Breast epithelium (tissue), 4 donors: ENCODE data around the gene EIF5A2. TPM values are rescaled to one million over a fixed set of nuclear protein-coding genes. Genes with fewer than 3 reads are reported as not detected.

Experiments
- DNase-seq, 2 donors: peaks; one replicate each; pipeline ENCODE4 v3.0.0-alpha.2; 2019; ENCODE audit warnings: low spot score in 2 of 2
- H3K27ac ChIP-seq, 2 donors: fragments of 200-600 bp; sonication (generic) in 1 of 2; one replicate each; pipeline ENCODE4 v1.5.1; 2016 to 2019; ENCODE audit warnings: mild to moderate bottlenecking in 1 of 2
- H3K27me3 ChIP-seq, 2 donors: fragments of 200-600 bp; sonication (generic) in 1 of 2; one replicate each; pipeline versions ENCODE4 v1.5.1 to v1.6.0; 2017 to 2019; ENCODE audit warnings: control low read depth in 1 of 2, mild to moderate bottlenecking in 1 of 2
- H3K36me3 ChIP-seq: fragments of 200-600 bp; one replicate; pipeline ENCODE4 v1.5.1; 2019
- H3K4me1 ChIP-seq, 2 donors: fragments of 200-600 bp; sonication (generic); one replicate each; pipeline ENCODE4 v1.5.1; 2016 to 2019; ENCODE audit warnings: control low read depth in 1 of 2
- H3K4me3 ChIP-seq, 3 donors: fragments of 200-600 bp; sonication (generic); 1 replicate in 2 of 3; 2 replicates in 1 of 3; pipeline ENCODE4 v1.5.1; 2016 to 2019; ENCODE audit warnings: mild to moderate bottlenecking in 3 of 3, moderate library complexity in 2 of 3
- H3K9me3 ChIP-seq, 2 donors: fragments of 200-600 bp; sonication (generic) in 1 of 2; one replicate each; pipeline ENCODE4 v1.5.1; 2016 to 2019; ENCODE audit warnings: control low read depth in 1 of 2
- POLR2A ChIP-seq: fragments of 450-650 bp; IDR thresholded peaks from one replicate; pipeline ENCODE4 v1.6.1; 2016; ENCODE audit warnings: antibody characterized with exemption, mild to moderate bottlenecking, moderate library complexity
- POLR2AphosphoS5 ChIP-seq, 3 donors: sonication (generic); formaldehyde crosslinking; IDR thresholded peaks; one replicate each; pipeline ENCODE4 v1.6.1; 2017; ENCODE audit warnings: antibody characterized with exemption in 3 of 3
- intact Hi-C: fragments of 100-400 bp; cut with DNase I; formaldehyde crosslinking; loops from one replicate; pipeline ENCODE4 v1.15.1; 2023; ENCODE audit warnings: low total_unique reads
- total RNA-seq, 3 donors: library from RNA; depleted of rRNA; stranded (reverse); fragments of >200 nt; gene quantifications; one replicate each; pipeline ENCODE4 v1.1.0, GENCODE V29; 2016
- TF ChIP-seq, protein P1 (sequence below), 3 donors: fragments of 450-650 bp; IDR thresholded peaks; one replicate each; pipeline ENCODE4 v1.5.1; 2016 to 2017; ENCODE audit warnings: antibody characterized with exemption in 3 of 3, mild to moderate bottlenecking in 3 of 3, moderate library complexity in 3 of 3

EIF5A2 gene
- total RNA-seq, 3 donors from 2014 or later, result 4.7 to 7.4 (median 5.2) TPM

DNA sequence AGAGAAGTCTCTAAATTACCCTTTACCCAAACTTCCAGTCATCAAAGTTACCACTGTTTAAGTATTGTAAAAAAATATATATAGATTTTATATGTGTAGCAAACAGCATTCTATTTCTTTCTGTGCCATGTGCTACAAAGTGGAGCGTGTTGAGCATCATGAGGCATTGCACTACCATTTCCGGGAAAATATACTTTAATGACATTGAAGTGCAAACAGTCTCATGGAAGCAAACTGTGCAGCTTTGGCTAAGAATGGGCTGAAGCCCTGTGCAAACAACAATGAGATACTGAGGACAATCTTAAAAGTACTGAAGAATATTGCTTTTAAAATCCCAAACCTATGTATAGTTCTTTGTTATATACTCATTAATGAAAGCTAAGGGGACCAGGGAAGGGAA lies 31.9 kb downstream of the EIF5A2 start:
- H3K36me3 ChIP-seq, result no peaks in the 10 kb centered on the region
- no peak for TF ChIP-seq POLR2A
- TF ChIP-seq, protein P1, sequence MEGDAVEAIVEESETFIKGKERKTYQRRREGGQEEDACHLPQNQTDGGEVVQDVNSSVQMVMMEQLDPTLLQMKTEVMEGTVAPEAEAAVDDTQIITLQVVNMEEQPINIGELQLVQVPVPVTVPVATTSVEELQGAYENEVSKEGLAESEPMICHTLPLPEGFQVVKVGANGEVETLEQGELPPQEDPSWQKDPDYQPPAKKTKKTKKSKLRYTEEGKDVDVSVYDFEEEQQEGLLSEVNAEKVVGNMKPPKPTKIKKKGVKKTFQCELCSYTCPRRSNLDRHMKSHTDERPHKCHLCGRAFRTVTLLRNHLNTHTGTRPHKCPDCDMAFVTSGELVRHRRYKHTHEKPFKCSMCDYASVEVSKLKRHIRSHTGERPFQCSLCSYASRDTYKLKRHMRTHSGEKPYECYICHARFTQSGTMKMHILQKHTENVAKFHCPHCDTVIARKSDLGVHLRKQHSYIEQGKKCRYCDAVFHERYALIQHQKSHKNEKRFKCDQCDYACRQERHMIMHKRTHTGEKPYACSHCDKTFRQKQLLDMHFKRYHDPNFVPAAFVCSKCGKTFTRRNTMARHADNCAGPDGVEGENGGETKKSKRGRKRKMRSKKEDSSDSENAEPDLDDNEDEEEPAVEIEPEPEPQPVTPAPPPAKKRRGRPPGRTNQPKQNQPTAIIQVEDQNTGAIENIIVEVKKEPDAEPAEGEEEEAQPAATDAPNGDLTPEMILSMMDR (IDR thresholded peaks at IDR 0.05), result no peak
- no peak for TF ChIP-seq POLR2AphosphoS5 (IDR thresholded peaks at IDR 0.05)
- no peak overlapping the region for H3K27ac ChIP-seq
- intact Hi-C loops, result no loop called here
- no peaks in the 10 kb centered on the region for H3K4me1 ChIP-seq
- H3K4me3 ChIP-seq, result no peak overlapping the region
- H3K27me3 ChIP-seq, result no peaks in the 10 kb centered on the region
- DNase-seq, result no peak
- no peaks in the 10 kb centered on the region for H3K9me3 ChIP-seq

- Histone ChIP-seq H3K4me3 (peak within 1 kb of the TSS; percentile 62 to 86 (median 72)), H3K27ac (peak within 1 kb of the TSS; percentile 92 to 93), H3K4me1 (peaks cover 0 to 6% of the 10 kb centered on the region in 2 donors), H3K9me3 (no peaks in the 10 kb centered on the region), H3K27me3 (no peaks in the 10 kb centered on the region), H3K36me3 (peaks cover 5% of the 10 kb centered on the region)
- intact Hi-C loops, result no loop called here
- DNase-seq, result peak; percentile 89 to 94
- TF ChIP-seq POLR2AphosphoS5 (IDR thresholded peaks at IDR 0.05) (peak; percentile 98 to 100 (median 99)), POLR2A (peak; percentile 87)
- TF ChIP-seq, protein P1 (IDR thresholded peaks at IDR 0.05), result peak in 1 of 3 donors; percentile 8
Observed at GRCh38 chr3:170869645-170870593, 38.5 kb downstream of the EIF5A2 start, which contains the start of gene RPL22L1. TSS of gene RPL22L1 (minus strand) at chr3:170870195. CDS start at chr3:170870167, 28 bp downstream.

- Histone ChIP-seq H3K36me3 (peaks cover 5% of the 10 kb centered on the region), H3K27ac (peak overlapping the region; percentile 92 to 93), H3K4me3 (peak overlapping the region; percentile 62 to 86 (median 72)), H3K9me3 (no peaks in the 10 kb centered on the region), H3K27me3 (no peaks in the 10 kb centered on the region), H3K4me1 (peaks cover 0 to 6% of the 10 kb centered on the region in 2 donors)
- no peak for TF ChIP-seq POLR2A
- no peak for TF ChIP-seq POLR2AphosphoS5 (IDR thresholded peaks at IDR 0.05)
- TF ChIP-seq, protein P1 (IDR thresholded peaks at IDR 0.05), result no peak
- DNase-seq, result no peak
- intact Hi-C loops, result no loop called here
Observed at GRCh38 chr3:170869239-170869590, 39.2 kb downstream of the EIF5A2 start.

DNA sequence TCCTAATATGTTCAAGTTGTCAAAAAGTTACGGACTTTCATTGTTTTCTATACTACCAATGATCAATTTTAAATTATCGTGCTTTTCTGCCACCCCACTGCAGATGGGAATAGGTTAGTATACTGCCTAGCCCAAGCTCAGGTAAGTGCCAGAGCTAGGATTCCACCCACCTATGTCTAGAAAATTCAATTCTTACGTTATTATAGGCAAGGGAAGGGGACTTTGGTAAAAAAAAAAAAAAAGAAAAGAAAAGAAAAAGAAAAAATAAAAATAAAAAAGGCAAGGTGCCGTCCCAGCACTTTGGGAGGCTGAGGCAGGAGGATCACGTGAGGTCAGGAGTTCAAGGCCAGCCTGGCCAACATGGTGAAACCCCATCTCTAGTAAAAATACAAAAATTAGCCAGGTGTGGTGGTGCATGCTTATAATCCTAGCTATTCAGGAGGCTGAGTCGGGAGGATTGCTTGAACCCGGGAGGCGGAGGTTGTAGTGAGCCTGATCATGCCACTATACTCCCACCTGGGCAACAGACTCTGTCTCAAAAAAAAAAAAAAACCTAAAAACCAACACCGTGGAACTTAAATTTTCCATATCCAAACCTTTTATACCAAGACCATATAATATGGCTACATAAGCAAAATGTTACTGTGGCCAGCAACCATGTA lies 39.7 kb downstream of the EIF5A2 start:
- intact Hi-C loops, result no loop called here
- peak overlapping the region; percentile 92 to 93 for H3K27ac ChIP-seq

More for the DNA sequence above, 39.7 kb downstream of the EIF5A2 start:
- Histone ChIP-seq H3K9me3 (no peaks in the 10 kb centered on the region), H3K4me1 (peaks cover 0 to 6% of the 10 kb centered on the region in 2 donors), H3K27me3 (no peaks in the 10 kb centered on the region), H3K4me3 (peak overlapping the region; percentile 62 to 86 (median 72)), H3K36me3 (peaks cover 5% of the 10 kb centered on the region)
- DNase-seq, result no peak
- TF ChIP-seq POLR2AphosphoS5 (IDR thresholded peaks at IDR 0.05) (no peak), POLR2A (no peak)
- TF ChIP-seq, protein P1 (IDR thresholded peaks at IDR 0.05), result no peak
